Left lung (tissue), 10 donors: Measurements from ENCODE around the gene CHCHD5. TPM values are rescaled to one million over a fixed set of nuclear protein-coding genes. Genes with fewer than 3 reads are reported as not detected.

ENCODE experiments used
- ATAC-seq: fragments of 200-7000 bp; cut with Tn5 transposase; one replicate; pipeline ENCODE4 v1.9.1; 2020; ENCODE audit warnings: moderate library complexity
- DNase-seq, 4 donors: peaks; one replicate each; pipeline ENCODE4 v3.0.0-alpha.2; 2013 to 2020
- H3K27ac ChIP-seq, 2 donors: fragments of 200-600 bp; sonication (generic) in 1 of 2; one replicate each; pipeline versions ENCODE4 v1.5.0 to v1.8.0; 2020 to 2021
- H3K27me3 ChIP-seq, 2 donors: fragments of 200-600 bp; sonication (generic) in 1 of 2; one replicate each; pipeline versions ENCODE4 v1.5.0 to v1.8.0; 2020 to 2021
- H3K36me3 ChIP-seq, 2 donors: fragments of 200-600 bp; sonication (generic) in 1 of 2; one replicate each; pipeline versions ENCODE4 v1.5.0 to v1.8.0; 2020 to 2021
- H3K4me1 ChIP-seq, 2 donors: fragments of 200-600 bp; one replicate each; pipeline ENCODE4 v1.8.0; 2021
- H3K4me3 ChIP-seq, 2 donors: fragments of 200-600 bp; sonication (generic) in 1 of 2; one replicate each; pipeline versions ENCODE4 v1.5.0 to v1.8.0; 2020 to 2021; ENCODE audit warnings: mild to moderate bottlenecking in 1 of 2
- H3K9me3 ChIP-seq, 2 donors: fragments of 200-600 bp; sonication (generic) in 1 of 2; one replicate each; pipeline versions ENCODE4 v1.5.0 to v1.8.0; 2020 to 2021
- CTCF ChIP-seq, 2 donors: fragments of 200-600 bp; sonication (generic) in 1 of 2; IDR thresholded peaks; one replicate each; pipeline versions ENCODE4 v1.5.0 to v1.8.0; 2021; ENCODE audit warnings: antibody characterized with exemption in 2 of 2
- intact Hi-C, 2 donors: fragments of 100-400 bp; cut with DNase I; formaldehyde crosslinking; loops; one replicate each; pipeline versions ENCODE4 v1.11.2 to v1.14.2; 2022
- polyA plus RNA-seq, 6 donors: library from polyadenylated mRNA; unstranded; fragments of 120-200 nt; gene quantifications; one replicate each; pipeline ENCODE4 v1.2.1, GENCODE V29; 2013; ENCODE audit not compliant: insufficient read length in 6 of 6
- total RNA-seq, 2 donors: library from RNA; stranded (reverse); fragmentation: NEBNext Ultra II Directional; extraction: Animal tissue kit (Norgen Biotek cat#: 25700); gene quantifications; one replicate each; pipeline ENCODE4 v1.2.1, GENCODE V29; 2021
- donor health status: DM: no; HTN: yes; CAD: no.
- donor health status: DM: no; HTN: no; CAD: no.

Gene CHCHD5
- total and polyA plus RNA-seq, 8 donors = 19.7 to 29.6 (median 25.4) TPM

GRCh38 chr2:112597537-112598322 is 13.3 kb downstream of the CHCHD5 start:
- H3K27me3 ChIP-seq = no peaks in the 10 kb centered on the region
- no peak overlapping the region for H3K27ac ChIP-seq
- intact Hi-C loops = loop anchor here in 1 of 2 donors (5.0 kb wide), 1 partner anchor 130 kb away; no protein-coding TSS in a partner anchor
- H3K4me3 ChIP-seq = no peak overlapping the region
- DNase-seq (no peak), ATAC-seq (no peak)
- H3K4me1 ChIP-seq = peaks cover 0 to 11% of the 10 kb centered on the region in 2 donors
- TF ChIP-seq CTCF (IDR thresholded peaks at IDR 0.05) = no peak
- no peaks in the 10 kb centered on the region for H3K36me3 ChIP-seq
- no peaks in the 10 kb centered on the region for H3K9me3 ChIP-seq

GRCh38 chr2:112600634-112601033 is 16.2 kb downstream of the CHCHD5 start:
- Histone ChIP-seq H3K4me1 (peaks cover 0 to 11% of the 10 kb centered on the region in 2 donors), H3K27ac (no peak overlapping the region), H3K36me3 (no peaks in the 10 kb centered on the region), H3K9me3 (no peaks in the 10 kb centered on the region), H3K4me3 (no peak overlapping the region), H3K27me3 (no peaks in the 10 kb centered on the region)
- intact Hi-C loops = loop anchor here in 1 of 2 donors (10.0 kb wide), 1 partner anchor 124 kb away; the partner anchor contains the start of gene NT5DC4
- no peak for TF ChIP-seq CTCF (IDR thresholded peaks at IDR 0.05)
- DNase-seq = no peak
- ATAC-seq = no peak

- Histone ChIP-seq H3K36me3 (no peaks in the 10 kb centered on the region), H3K27ac (no peak overlapping the region), H3K27me3 (no peaks in the 10 kb centered on the region), H3K4me3 (no peak overlapping the region), H3K9me3 (no peaks in the 10 kb centered on the region), H3K4me1 (peaks cover 0 to 11% of the 10 kb centered on the region in 2 donors)
- TF ChIP-seq CTCF (IDR thresholded peaks at IDR 0.05) = no peak
- intact Hi-C loops = loop anchor here in 1 of 2 donors (10.0 kb wide), 1 partner anchor 123 kb away; the partner anchor contains the start of gene NT5DC4
- no peak for ATAC-seq
- no peak for DNase-seq
These were observed 17.3 kb downstream of the CHCHD5 start for GRCh38 chr2:112601754-112602153.

- Histone ChIP-seq H3K4me3 (no peak overlapping the region), H3K27ac (no peak overlapping the region), H3K4me1 (peaks cover 0 to 11% of the 10 kb centered on the region in 2 donors), H3K36me3 (no peaks in the 10 kb centered on the region), H3K27me3 (no peaks in the 10 kb centered on the region), H3K9me3 (no peaks in the 10 kb centered on the region)
- no peak for TF ChIP-seq CTCF (IDR thresholded peaks at IDR 0.05)
- intact Hi-C loops = loop anchor here in 1 of 2 donors (10.0 kb wide), 1 partner anchor 122 kb away; the partner anchor contains the start of gene NT5DC4
- no peak for DNase-seq
- no peak for ATAC-seq
These were observed 18.5 kb downstream of the CHCHD5 start for GRCh38 chr2:112602917-112603316.

GRCh38 chr2:112603731-112604130 is 19.3 kb downstream of the CHCHD5 start:
- Histone ChIP-seq H3K36me3 (no peaks in the 10 kb centered on the region), H3K27ac (no peak overlapping the region), H3K4me3 (no peak overlapping the region), H3K9me3 (no peaks in the 10 kb centered on the region), H3K27me3 (no peaks in the 10 kb centered on the region), H3K4me1 (peaks cover 0 to 11% of the 10 kb centered on the region in 2 donors)
- ATAC-seq (no peak), DNase-seq (no peak)
- intact Hi-C loops = loop anchor here in 1 of 2 donors (10.0 kb wide), 1 partner anchor 121 kb away; the partner anchor contains the start of gene NT5DC4
- TF ChIP-seq CTCF (IDR thresholded peaks at IDR 0.05) = no peak
